CD4-positive, alpha-beta memory T cell (primary cell): ENCODE results near the gene DYNC2H1. TPM values are rescaled to one million over a fixed set of nuclear protein-coding genes. Genes with fewer than 3 reads are reported as not detected.

Experiments
- CTCF ChIA-PET: fragments of 350-600 bp; sonication (Branson Sonifier 250); formaldehyde crosslinking; loops from one replicate; lab custom pipeline; 2021; ENCODE audit warnings: inconsistent platforms; ENCODE audit not compliant: partially characterized antibody; lab: Charles Lee
- POLR2A ChIA-PET: fragments of 350-600 bp; sonication (Branson Sonifier 250); formaldehyde crosslinking; loops from one replicate; lab custom pipeline; 2021; ENCODE audit not compliant: partially characterized antibody; lab: Charles Lee
- DNase-seq, 5 donors: peaks; one replicate each; pipeline versions ENCODE4 v3.0.0 to v3.0.0-alpha.2; 2020 to 2022; ENCODE audit warnings: mixed read lengths in 1 of 5
- H3K27ac ChIP-seq: one replicate; pipeline ENCODE4 v1.7.0; 2013; ENCODE audit warnings: low read depth, low read length
- H3K27me3 ChIP-seq: 2 replicates; pipeline ENCODE4 v1.7.0; 2013; ENCODE audit warnings: mild to moderate bottlenecking, low read length, moderate library complexity; ENCODE audit not compliant: insufficient read depth
- H3K36me3 ChIP-seq: 2 replicates; pipeline ENCODE4 v1.7.0; 2013; ENCODE audit warnings: mild to moderate bottlenecking, low read length, moderate library complexity; ENCODE audit not compliant: insufficient read depth
- H3K4me1 ChIP-seq: 2 replicates; pipeline ENCODE4 v1.7.0; 2013; ENCODE audit warnings: mild to moderate bottlenecking, low read length, moderate library complexity; ENCODE audit not compliant: insufficient read depth
- H3K4me3 ChIP-seq, 2 donors: one replicate each; pipeline ENCODE4 v1.7.0; 2013; ENCODE audit warnings: low read length in 2 of 2, mild to moderate bottlenecking in 1 of 2
- H3K9me3 ChIP-seq, 2 donors: one replicate each; pipeline ENCODE4 v1.7.0; 2013; ENCODE audit warnings: low read length in 2 of 2, control low read depth in 1 of 2; ENCODE audit not compliant: control insufficient read depth in 1 of 2
- H3K27ac Mint-ChIP-seq, 7 donors: one replicate each; pipeline ENCODE4 v1.8.0; 2020 to 2021; ENCODE audit warnings: mixed read lengths in 7 of 7, mild to moderate bottlenecking in 6 of 7, inconsistent platforms in 3 of 7, moderate library complexity in 3 of 7
- H3K27me3 Mint-ChIP-seq, 2 donors: one replicate each; pipeline ENCODE4 v1.8.0; 2020 to 2021; ENCODE audit warnings: mixed read lengths in 2 of 2
- H3K36me3 Mint-ChIP-seq, 2 donors: one replicate each; pipeline ENCODE4 v1.8.0; 2020 to 2021; ENCODE audit warnings: mixed read lengths in 2 of 2, inconsistent platforms in 1 of 2, mild to moderate bottlenecking in 1 of 2
- H3K4me1 Mint-ChIP-seq, 4 donors: one replicate each; pipeline ENCODE4 v1.8.0; 2020 to 2021; ENCODE audit warnings: mixed read lengths in 4 of 4, mild to moderate bottlenecking in 1 of 4
- H3K4me3 Mint-ChIP-seq, 8 donors: one replicate each; pipeline ENCODE4 v1.8.0; 2020 to 2021; ENCODE audit warnings: mixed read lengths in 8 of 8, mild to moderate bottlenecking in 7 of 8, moderate library complexity in 6 of 8, inconsistent platforms in 3 of 8
- H3K9me3 Mint-ChIP-seq, 8 donors: one replicate each; pipeline ENCODE4 v1.8.0; 2020 to 2021; ENCODE audit warnings: mixed read lengths in 8 of 8, mild to moderate bottlenecking in 5 of 8, inconsistent platforms in 3 of 8, moderate library complexity in 1 of 8
- intact Hi-C: fragments of 100-400 bp; cut with micrococcal nuclease; formaldehyde crosslinking; loops from one replicate; pipeline ENCODE4 v1.15.1; 2023
- polyA plus RNA-seq, 2 donors: library from polyadenylated mRNA; unstranded; fragments of 300-500 nt; fragmentation: Illumina TruSeq; gene quantifications; one replicate each; pipeline ENCODE4 v1.2.3, GENCODE V29; 2021
- total RNA-seq, 2 experiments: library from RNA; stranded (reverse); gene quantifications; one replicate each; pipeline ENCODE4 v1.2.3, GENCODE V29; 2021

DYNC2H1 gene
- total and polyA plus RNA-seq, 4 experiments from 2014 or later, result 0.58 to 4.2 (median 2.5) TPM

DNA sequence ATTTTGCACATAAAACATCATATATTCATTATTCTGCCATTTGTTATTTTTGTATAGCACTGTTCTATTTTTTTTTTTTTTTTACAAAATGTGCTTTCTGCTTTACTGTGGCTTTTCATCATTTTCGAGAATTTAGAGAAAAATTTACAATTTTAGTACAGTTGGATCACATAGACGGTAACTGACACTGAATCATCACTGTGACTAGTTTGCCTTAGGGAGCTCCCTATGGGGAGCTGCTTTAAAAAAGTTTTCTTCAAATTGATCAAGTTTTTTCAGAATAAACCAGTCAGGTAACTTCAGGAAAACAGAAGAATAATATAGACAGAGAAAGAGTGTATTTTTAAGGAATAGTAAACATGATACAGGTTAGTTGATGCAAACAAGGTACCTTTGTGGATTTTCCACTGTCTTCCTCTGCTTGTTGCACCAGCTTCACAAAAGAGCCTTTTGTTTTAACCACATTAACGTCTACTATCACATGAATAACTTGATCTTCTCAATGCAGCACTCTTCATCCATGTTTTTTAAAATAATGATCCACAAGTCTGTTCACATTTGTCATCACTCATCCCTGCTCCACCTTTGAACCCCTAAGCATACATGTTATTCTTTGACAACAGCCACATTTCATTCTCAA, 327.0 kb downstream of the DYNC2H1 start:
- Histone ChIP-seq H3K27ac (no peak overlapping the region), H3K27me3 (no peaks in the 10 kb centered on the region), H3K4me1 (no peaks in the 10 kb centered on the region), H3K36me3 (no peaks in the 10 kb centered on the region), H3K4me3 (no peak overlapping the region), H3K9me3 (no peaks in the 10 kb centered on the region)
- Mint-ChIP-seq H3K27me3 (no peaks in the 10 kb centered on the region), H3K27ac (no peak overlapping the region), H3K36me3 (no peaks in the 10 kb centered on the region), H3K9me3 (peaks cover 0 to 2% (median 0%) of the 10 kb centered on the region in 8 donors), H3K4me1 (no peaks in the 10 kb centered on the region), H3K4me3 (no peak overlapping the region)
- intact Hi-C loops, result no loop called here
- POLR2A ChIA-PET, result no interaction called here
- CTCF ChIA-PET, result no interaction called here
- DNase-seq, result no peak

DNA sequence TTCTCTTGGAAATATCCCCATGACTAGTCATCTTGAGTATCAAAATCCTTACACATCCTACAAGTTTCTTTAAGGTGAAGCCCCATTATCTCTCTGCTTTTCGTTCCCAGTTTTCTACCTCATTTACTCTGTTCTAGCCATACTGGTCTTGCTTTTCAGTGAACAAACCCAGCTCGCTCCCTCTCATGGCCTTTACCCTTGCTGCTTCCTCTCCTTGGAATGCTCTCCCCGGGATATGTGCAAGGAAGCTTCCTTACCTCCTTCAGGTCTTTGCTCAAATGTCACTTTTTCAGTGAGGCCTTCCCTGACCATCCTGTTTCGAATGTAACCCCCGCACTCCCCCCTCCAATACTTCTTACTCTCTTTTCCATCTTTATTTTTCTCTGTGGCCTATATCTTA, 331.8 kb downstream of the DYNC2H1 start:
- Histone ChIP-seq H3K36me3 (no peaks in the 10 kb centered on the region), H3K27ac (no peak overlapping the region), H3K4me1 (no peaks in the 10 kb centered on the region), H3K9me3 (no peaks in the 10 kb centered on the region), H3K27me3 (no peaks in the 10 kb centered on the region), H3K4me3 (no peak overlapping the region)
- Mint-ChIP-seq H3K27ac (no peak overlapping the region), H3K4me3 (no peak overlapping the region), H3K36me3 (no peaks in the 10 kb centered on the region), H3K9me3 (peaks cover 0 to 2% (median 0%) of the 10 kb centered on the region in 8 donors), H3K27me3 (no peaks in the 10 kb centered on the region), H3K4me1 (no peaks in the 10 kb centered on the region)
- intact Hi-C loops, result no loop called here
- POLR2A ChIA-PET, result no interaction called here
- DNase-seq, result no peak
- CTCF ChIA-PET, result interaction anchor here (1.3 to 1.5 kb wide), 2 partner anchors 8 to 46 kb away, joined by 3 to 4 read pairs; no protein-coding TSS in a partner anchor

DNA sequence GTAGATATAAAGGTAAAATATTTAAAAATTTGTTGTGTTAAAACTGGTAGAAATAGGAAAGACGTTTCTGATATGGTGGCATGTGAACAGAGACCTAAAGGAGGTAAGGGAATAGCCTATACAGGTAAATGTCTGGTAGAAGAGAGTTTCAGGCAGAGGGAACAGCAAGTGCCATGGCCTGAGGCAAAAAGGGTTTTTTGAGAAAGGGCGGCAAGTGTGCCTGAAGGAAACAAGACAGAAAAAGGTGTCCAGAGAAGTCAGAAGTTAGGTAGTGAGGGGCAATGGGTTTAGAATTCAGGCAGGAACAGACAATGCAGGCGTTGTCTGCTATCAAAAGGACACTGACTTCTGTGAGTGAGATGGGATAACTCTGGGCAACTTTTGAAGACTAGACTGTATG, 339.7 kb downstream of the DYNC2H1 start:
- no peaks in the 10 kb centered on the region for H3K27me3 Mint-ChIP-seq
- no peaks in the 10 kb centered on the region for H3K36me3 Mint-ChIP-seq
- Histone ChIP-seq H3K9me3 (no peaks in the 10 kb centered on the region), H3K27ac (no peak overlapping the region), H3K27me3 (no peaks in the 10 kb centered on the region), H3K4me1 (no peaks in the 10 kb centered on the region), H3K4me3 (no peak overlapping the region), H3K36me3 (no peaks in the 10 kb centered on the region)
- no peak for DNase-seq
- ChIA-PET POLR2A (no interaction called here), CTCF (interaction anchor here (1.3 kb wide), 1 partner anchor 8 kb away, joined by 4 read pairs; no protein-coding TSS in a partner anchor)
- no peak overlapping the region for H3K27ac Mint-ChIP-seq
- no peak overlapping the region for H3K4me3 Mint-ChIP-seq
- intact Hi-C loops, result no loop called here
- H3K4me1 Mint-ChIP-seq, result no peaks in the 10 kb centered on the region
- no peaks in the 10 kb centered on the region for H3K9me3 Mint-ChIP-seq

DNA sequence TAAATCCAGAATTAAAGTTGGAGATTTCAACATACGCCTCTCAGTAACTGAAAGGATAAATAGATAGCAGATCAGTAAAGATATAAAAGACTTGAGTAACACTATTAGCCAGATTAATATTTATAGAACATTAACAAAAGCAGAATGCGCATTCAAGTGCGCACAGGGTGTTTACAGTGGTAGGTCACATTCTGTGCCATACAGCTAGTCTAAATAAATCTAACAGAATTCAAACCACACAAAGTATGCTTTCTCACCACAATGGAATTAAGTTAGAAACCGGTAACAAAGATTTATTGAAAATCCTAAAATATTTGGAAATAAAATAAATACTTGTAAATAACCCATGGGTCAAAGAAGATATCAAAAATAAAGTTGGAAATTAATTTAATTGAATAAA, 341.0 kb downstream of the DYNC2H1 start:
- ChIA-PET POLR2A (no interaction called here), CTCF (interaction anchor here (1.3 kb wide), 1 partner anchor 9 kb away, joined by 4 read pairs; no protein-coding TSS in a partner anchor)
- H3K9me3 Mint-ChIP-seq, result no peaks in the 10 kb centered on the region
- H3K4me1 Mint-ChIP-seq, result no peaks in the 10 kb centered on the region
- no peaks in the 10 kb centered on the region for H3K27me3 Mint-ChIP-seq
- H3K36me3 Mint-ChIP-seq, result no peaks in the 10 kb centered on the region
- H3K4me3 ChIP-seq, result no peak overlapping the region
- intact Hi-C loops, result no loop called here
- H3K4me3 Mint-ChIP-seq, result no peak overlapping the region
- no peak for DNase-seq
- H3K9me3 ChIP-seq, result no peaks in the 10 kb centered on the region
- H3K27ac ChIP-seq, result no peak overlapping the region
- no peaks in the 10 kb centered on the region for H3K4me1 ChIP-seq
- H3K27ac Mint-ChIP-seq, result no peak overlapping the region
- no peaks in the 10 kb centered on the region for H3K36me3 ChIP-seq
- H3K27me3 ChIP-seq, result no peaks in the 10 kb centered on the region

DNA sequence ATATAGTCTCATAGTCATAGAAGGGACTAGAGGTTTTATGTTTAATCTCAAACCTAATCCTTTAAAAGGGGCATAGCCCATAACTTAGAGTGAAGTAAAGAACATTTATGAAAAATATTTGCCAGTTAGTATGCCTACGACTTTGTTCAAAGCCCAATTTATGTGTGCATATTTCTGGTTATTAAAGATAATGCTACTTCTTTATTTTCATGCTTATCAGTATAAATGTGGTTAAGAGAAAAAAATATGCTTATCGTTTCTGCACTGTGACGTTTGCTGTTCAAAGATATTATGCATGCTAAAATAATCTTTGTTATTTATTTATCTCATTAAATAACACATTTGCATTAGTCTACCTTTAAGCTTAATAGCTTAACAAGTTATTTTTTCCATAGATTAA, 343.9 kb downstream of the DYNC2H1 start:
- no peak for DNase-seq
- Histone ChIP-seq H3K9me3 (no peaks in the 10 kb centered on the region), H3K36me3 (no peaks in the 10 kb centered on the region), H3K27me3 (no peaks in the 10 kb centered on the region), H3K4me3 (no peak overlapping the region), H3K4me1 (no peaks in the 10 kb centered on the region), H3K27ac (no peak overlapping the region)
- Mint-ChIP-seq H3K9me3 (no peaks in the 10 kb centered on the region), H3K4me1 (no peaks in the 10 kb centered on the region), H3K4me3 (no peak overlapping the region), H3K36me3 (no peaks in the 10 kb centered on the region), H3K27me3 (no peaks in the 10 kb centered on the region), H3K27ac (no peak overlapping the region)
- CTCF ChIA-PET, result no interaction called here
- POLR2A ChIA-PET, result no interaction called here
- intact Hi-C loops, result no loop called here

DNA sequence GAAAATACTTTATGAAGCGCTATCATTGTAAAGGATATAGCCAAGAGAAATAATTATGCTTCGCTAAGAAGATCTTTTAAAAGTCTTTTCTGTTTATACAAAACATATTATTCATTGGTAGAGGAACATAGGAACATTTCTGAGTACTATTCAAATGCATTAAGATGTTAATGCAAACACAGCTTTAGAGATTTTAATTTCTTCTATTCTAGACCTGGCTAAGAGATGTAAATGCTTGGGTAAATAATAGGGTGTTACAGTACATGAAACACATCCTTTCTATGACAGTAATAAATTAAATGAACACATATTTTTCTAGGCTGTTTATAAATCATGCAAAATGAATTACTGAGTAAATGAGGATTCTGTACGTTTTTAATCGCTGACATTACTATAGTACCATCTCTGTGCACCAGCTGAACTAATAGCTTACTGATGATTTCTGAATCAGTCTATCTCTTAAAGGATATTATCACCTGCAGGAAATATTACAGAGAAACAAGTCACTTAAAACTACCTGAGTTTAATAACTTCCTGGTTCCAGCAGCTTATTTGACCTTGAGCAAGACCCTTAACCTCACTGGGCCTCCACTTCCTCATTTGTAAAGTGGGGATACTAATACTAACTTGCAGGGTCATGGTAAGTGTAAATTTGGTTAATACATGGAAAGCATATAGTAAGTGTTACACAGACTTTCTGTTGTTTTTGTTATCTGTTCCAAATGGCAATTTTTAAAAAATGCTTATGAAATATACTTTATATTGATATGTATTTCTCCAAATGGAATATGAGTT, 344.9 kb downstream of the DYNC2H1 start:
- no peaks in the 10 kb centered on the region for H3K36me3 Mint-ChIP-seq
- H3K4me1 ChIP-seq, result no peaks in the 10 kb centered on the region
- H3K27ac ChIP-seq, result no peak overlapping the region

DNA sequence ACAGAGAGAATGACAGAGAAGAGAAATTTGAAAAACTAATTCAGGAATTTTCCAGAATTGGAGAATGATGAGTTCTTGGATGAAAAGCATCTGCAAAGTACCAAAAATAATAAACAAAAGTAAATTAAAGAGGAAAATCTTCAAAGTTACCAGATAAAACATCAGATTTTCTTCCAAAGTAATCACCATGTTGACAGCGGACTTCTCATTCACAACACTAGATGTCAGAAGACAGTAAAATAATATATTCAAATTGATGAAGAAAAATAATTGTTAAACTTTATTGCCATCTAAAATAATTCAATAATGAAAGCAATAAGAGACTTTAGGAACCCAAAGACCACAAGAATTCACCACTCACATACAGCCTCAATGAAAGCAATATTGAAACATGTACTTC, 355.2 kb downstream of the DYNC2H1 start:
- ChIA-PET CTCF (no interaction called here), POLR2A (no interaction called here)
- Mint-ChIP-seq H3K4me1 (no peaks in the 10 kb centered on the region), H3K4me3 (no peak overlapping the region), H3K36me3 (no peaks in the 10 kb centered on the region), H3K27ac (no peak overlapping the region), H3K27me3 (no peaks in the 10 kb centered on the region), H3K9me3 (no peaks in the 10 kb centered on the region)
- intact Hi-C loops, result no loop called here
- Histone ChIP-seq H3K4me3 (no peak overlapping the region), H3K9me3 (no peaks in the 10 kb centered on the region), H3K4me1 (no peaks in the 10 kb centered on the region), H3K36me3 (no peaks in the 10 kb centered on the region), H3K27me3 (no peaks in the 10 kb centered on the region), H3K27ac (no peak overlapping the region)
- no peak for DNase-seq

More for the DNA sequence above, 344.9 kb downstream of the DYNC2H1 start:
- H3K9me3 Mint-ChIP-seq, result no peaks in the 10 kb centered on the region
- no peaks in the 10 kb centered on the region for H3K4me1 Mint-ChIP-seq
- DNase-seq, result no peak
- H3K27ac Mint-ChIP-seq, result no peak overlapping the region
- Histone ChIP-seq H3K27me3 (no peaks in the 10 kb centered on the region), H3K9me3 (no peaks in the 10 kb centered on the region), H3K36me3 (no peaks in the 10 kb centered on the region), H3K4me3 (no peak overlapping the region)
- H3K27me3 Mint-ChIP-seq, result no peaks in the 10 kb centered on the region
- ChIA-PET CTCF (no interaction called here), POLR2A (no interaction called here)
- intact Hi-C loops, result no loop called here
- H3K4me3 Mint-ChIP-seq, result no peak overlapping the region
